Kidney glomerular epithelial cell (primary cell): ENCODE results near the gene ST3GAL4.

Experiments
- DNase-seq: peaks from one replicate; lab custom pipeline; 2025; lab: John Stamatoyannopoulos, UW

The ST3GAL4 gene

GRCh38 chr11:126408496-126408895 lies 53.0 kb downstream of the ST3GAL4 start:
- no peak for DNase-seq

DNA sequence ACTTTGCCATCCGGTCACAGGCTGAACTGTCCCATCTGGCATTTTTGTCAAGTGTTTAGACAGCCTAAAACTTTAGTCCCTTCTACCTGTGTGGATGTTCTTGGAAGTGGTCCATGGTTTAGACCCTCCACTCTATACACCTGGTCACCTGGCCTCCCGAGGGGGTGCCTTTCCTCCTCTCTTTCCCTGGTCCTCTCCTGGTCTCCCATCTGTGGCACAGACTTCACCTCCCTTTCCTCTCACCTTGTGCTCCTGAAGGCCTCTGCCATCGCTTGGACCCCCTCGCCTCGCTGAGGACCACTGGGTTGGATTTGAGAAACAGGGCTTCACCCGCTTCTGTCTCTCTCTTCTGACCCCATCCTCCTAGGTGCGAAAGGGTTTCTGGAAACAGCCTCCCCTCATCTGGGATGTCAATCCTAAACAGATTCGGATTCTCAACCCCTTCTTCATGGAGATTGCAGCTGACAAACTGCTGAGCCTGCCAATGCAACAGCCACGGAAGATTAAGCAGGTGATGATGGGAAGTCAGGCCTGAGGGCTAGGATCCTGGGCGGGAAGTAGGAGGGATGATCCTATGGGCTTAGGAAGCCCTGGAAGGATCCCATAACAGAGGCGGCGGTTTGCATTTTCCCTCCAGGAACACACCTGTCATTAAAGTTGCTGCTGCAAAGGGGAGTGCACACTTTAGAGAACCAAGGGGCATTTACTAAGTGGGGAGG lies 53.6 kb downstream of the ST3GAL4 start:
- DNase-seq: no peak

DNA sequence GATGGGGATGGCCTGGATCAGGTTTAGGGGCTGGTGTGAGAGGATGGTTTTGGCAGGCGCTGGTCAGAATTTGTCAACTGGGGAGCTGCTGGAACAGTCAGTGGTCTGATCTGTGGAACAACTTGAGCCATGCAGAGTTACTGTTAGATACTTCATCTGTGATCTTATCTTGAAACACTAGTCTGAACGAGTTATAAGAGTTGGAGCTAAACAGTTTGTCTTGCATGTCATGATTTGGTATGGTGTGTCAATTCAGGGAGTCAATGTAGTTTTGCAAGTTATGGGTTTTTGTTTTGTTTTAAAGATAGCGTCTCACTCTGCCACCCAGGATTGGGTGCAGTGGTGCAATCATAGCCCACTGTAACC lies 54.1 kb downstream of the ST3GAL4 start:
- DNase-seq: no peak

GRCh38 chr11:126410649-126411048 lies 55.2 kb downstream of the ST3GAL4 start:
- no peak for DNase-seq

DNA sequence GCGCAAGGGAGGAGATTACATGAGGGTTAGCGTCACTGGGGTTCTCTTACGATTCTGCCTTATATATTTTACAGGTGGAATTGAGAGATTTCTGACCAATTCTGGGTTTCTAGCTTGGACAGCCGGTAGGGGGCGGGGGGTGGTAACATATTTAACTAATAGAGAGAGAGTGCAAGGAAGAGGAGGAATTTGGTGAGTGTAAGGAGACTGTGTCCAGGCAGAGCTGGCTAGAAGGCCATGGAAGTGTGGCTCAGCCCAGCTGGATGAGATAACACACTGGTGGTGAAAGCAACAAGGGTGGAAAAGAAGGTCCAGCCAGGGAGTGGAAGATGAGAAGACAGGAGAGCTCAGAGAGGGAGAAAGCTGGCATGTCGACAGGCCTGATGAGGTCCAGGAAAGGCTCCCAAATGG lies 56.5 kb downstream of the ST3GAL4 start:
- no peak for DNase-seq

DNA sequence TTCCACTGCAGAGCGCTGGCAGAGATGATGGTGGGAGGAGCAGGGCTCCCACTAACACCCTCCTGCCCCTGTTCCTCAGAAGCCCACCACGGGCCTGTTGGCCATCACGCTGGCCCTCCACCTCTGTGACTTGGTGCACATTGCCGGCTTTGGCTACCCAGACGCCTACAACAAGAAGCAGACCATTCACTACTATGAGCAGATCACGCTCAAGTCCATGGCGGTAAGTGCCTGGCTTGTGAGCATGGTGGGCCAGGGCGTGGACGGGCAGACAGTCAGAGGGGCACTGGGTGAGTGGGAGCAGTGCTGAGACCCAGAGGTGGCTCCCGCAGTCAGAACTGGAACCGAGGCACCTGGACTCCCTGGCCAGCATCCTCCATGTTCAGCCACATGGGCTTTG lies 57.9 kb downstream of the ST3GAL4 start:
- no peak for DNase-seq

DNA sequence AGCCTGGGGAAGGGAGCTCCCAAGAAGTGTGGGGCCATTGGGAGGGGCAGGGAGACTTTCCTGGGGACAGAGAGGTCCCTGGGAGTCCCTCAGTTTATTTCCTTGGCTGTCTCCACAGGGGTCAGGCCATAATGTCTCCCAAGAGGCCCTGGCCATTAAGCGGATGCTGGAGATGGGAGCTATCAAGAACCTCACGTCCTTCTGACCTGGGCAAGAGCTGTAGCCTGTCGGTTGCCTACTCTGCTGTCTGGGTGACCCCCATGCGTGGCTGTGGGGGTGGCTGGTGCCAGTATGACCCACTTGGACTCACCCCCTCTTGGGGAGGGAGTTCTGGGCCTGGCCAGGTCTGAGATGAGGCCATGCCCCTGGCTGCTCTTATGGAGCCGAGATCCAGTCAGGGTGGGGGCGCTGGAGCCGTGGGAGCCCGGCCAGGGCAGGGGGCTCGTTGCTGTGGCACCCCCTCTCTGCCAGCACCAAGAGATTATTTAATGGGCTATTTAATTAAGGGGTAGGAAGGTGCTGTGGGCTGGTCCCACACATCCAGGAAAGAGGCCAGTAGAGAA lies 58.4 kb downstream of the ST3GAL4 start:
- DNase-seq: no peak

- DNase-seq: no peak
Observed at GRCh38 chr11:126414615-126415014, 59.1 kb downstream of the ST3GAL4 start.

GRCh38 chr11:126415128-126415527 lies 59.6 kb downstream of the ST3GAL4 start:
- DNase-seq: no peak

DNA sequence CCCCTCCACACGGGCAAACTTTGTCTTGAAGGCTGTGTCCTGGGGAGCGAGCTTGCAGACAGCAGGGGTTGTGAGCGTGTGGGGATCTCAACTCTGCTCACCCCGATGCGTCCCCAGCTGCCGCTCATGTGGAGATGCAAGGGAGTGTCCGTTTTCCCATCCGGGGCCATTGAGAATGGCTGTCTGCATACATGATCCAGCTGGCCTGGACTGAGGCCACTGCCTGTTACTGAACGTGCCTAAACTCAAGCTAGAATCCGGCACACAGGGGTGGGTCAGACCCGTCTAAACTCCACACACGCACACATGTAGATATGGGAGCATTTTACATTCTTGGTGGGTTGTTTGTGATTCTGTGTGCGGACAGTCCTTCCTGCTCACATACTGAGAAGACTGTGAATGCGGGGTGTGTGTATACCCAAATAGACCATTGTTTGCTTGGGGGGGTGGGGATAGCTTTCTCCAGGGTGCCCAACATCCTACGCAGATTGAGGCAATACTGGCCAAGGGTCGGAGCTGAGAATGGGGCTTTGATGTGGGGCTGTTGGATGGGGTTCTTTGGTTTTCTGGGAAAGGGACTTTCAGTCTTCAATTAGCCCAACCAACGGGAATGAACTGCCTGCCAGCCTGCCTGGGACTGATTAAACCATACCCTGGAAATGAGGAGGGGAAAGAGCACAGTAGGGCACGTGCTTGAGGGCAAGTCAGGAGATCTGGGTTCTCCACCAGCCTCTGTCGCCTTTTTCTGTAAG lies 60.4 kb downstream of the ST3GAL4 start:
- no peak for DNase-seq

DNA sequence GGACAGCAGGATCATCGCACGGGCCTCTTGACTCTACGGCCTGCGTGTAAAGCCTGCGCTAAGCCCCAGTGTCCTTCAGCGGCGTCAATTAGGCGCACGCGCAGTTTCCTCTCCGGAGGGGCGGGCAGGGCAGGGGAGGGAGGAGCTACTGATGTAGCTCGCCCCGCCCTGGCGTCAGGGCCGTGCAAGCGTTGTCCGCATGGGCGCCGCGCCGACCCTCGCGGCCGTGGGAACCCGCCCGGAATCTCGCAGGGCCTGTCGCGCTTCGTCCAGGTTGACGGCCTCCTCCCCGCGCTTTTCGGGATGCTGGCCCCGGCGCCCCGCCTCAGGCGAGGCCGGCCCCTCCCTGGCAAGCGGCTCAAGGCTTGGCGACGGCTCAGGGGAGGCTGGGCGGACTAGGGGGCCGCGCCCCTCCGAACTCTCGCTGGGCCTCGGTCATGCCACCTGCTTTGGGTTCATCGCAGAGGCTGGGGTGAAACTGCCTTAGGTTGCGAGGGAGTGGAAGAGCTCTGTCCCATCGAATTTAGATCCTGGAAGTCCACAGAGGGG lies 61.1 kb downstream of the ST3GAL4 start:
- DNase-seq: peak; percentile 36

DNA sequence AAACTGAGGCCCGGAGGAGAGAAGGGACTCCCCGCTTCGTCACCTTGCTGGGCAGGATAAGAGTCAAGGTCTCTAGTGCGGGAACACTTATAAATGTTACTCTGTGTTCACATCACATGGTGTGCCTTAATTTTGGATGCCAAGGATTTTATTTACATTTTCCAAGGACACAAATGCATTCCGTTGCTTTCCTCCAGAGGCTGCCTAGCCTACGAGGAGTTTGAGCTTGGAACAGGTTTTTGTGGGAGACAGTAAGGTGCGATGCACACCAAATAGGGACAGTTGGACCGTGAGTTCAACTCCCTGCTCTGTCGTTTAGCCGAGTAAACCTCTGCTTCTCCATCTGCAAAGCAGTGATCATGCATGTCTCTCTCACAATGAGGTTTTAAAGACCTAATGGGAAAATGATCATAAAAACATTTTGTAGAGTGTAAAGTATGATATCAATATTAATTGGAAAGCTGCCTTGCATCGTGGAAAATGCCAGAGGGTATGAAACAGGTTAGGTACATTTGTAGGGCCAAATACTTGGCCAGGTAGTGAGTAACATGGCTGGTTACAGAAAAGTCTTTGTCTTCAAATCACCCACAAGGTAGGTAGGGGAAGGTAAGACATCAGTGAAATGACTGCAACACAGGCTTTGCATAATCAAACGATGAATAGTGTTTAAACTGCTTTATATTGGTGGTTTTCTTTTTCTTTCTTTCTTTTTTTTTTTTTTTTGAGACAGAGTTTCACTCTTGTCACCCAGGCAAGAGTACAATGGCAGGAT lies 61.8 kb downstream of the ST3GAL4 start:
- DNase-seq: no peak

DNA sequence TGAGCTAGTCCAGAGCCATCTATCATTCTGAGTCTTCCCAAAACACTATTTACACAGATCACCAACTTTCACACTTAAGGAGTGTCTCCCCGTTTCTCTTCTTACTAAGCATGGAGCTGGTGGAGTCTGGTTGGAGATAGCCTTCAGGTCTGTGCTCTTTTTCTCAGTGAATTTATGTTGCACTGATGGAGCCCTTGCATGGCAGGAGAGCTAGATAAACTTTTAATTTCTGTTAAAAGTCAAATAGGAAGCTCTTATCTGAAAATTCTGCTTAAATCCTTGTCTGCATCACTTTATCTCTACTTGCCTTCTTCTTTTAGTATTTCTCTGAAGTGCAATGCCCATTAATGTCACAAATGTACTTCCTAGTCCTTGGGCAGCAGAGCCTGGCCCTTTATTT lies 63.4 kb downstream of the ST3GAL4 start:
- no peak for DNase-seq

DNA sequence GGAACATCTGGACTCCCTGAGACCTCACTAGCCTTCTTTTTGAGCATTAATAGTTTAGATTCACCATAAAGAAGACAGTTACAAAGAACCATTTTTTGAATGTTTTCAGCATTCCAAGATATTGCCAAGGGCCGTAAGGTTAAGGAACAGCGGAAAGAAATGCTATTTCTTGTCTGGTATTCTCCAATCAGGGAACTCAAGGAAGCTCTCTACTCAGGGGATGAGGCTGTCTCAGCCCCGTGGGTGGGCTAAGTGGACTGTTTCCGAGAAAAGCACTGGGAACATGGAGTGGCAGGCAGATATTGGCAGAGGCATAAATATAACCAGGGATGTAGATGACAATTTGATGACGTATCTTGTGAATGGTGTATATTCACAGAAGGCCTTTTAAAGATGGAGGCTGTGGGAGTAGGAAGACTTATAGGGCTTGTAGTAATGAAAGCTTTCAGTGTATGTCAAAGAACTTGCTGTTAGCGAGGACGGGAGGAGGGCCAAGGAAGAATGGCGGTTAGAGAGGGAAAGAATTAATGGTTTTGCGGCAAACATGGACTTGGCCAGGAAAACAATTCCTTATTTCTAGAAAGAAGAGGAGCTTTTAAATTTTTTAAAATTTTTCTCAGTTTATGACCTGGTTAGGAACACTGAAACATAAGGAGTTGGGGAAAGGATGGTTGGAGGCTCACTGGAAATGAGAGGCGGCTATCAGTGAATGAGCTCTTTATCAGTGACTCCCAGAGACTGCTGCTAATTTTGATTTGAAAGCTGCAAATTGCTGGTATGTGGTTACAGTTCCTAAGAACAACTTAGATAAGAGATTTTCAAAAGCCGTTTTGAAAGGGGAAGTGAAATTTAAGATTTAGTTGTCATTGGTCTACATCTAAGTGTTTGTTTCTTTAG lies 64.6 kb downstream of the ST3GAL4 start:
- no peak for DNase-seq

- DNase-seq: no peak
Observed at GRCh38 chr11:126420698-126421256, 65.3 kb downstream of the ST3GAL4 start.

- no peak for DNase-seq
Observed at GRCh38 chr11:126421271-126421671, 65.8 kb downstream of the ST3GAL4 start.

GRCh38 chr11:126422446-126422845 lies 67.0 kb downstream of the ST3GAL4 start:
- no peak for DNase-seq

- no peak for DNase-seq
Observed at GRCh38 chr11:126423154-126423553, 67.7 kb downstream of the ST3GAL4 start.

DNA sequence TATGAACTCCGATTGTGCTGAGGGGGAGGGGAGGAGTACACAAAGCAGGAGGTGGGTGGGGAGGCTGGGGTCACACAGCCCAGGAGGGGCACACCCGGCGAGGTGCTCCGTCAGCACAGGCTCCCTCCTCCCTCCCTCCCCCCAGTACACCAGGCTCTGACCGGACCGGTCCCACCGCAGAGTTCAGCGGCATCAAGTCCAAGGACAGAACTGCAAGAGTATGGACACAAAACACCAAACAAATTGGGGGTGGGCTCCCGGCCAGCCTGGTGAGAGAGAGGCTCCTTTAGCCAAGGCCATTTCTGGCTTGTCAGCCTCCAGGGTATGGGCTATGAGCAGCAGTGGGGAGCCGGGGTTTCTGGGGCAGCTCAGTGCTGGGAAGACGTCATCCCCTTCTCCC lies 68.3 kb downstream of the ST3GAL4 start:
- no peak for DNase-seq

DNA sequence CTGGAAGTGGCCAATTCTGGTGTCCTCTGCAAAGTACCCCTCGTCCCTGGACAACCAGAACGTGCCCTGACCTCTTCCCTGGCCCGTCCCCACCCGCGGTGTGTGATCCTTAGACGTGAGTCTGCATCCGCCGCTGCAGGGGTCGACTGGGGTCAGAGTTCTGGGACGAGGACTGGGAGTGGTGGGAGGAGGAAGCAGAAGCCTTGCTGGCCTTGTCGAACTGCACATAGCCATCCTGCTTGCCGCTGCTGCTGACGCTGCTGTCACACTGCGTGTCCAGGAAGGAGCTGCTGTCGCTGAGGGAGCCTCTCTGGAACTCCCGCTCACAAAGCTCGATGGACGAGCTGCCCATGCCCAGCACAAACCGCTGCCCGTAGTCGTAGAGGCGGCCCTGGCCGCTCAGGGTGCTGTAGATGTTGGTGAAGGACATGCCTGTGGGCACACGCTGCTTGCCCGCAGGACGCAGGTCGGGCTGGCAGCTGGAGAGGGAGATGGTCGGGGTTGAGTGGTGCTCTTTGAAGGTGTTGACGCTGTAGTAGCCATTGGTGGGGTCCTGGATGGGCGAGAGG lies 69.1 kb downstream of the ST3GAL4 start:
- no peak for DNase-seq

DNA sequence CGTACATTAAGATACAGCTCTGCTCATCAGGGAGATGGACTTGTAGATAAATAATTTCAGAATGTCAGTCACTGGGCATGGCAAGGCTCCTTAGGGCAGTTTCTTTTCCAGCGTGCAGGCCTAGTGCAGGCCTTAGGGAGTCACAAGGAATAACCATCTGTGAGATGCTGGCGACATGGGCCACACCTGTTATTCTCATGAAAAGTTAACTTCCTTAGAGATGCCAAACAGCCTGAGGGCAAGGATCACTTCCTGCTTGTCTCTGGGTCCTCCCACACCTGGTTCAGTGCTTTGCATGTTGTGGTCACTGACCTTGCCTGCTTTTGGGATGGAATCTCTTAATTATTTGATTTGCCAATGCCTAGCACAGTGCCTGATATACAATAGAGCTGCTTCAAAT lies 70.6 kb downstream of the ST3GAL4 start:
- DNase-seq: no peak
